Left lung (tissue), 10 donors: ENCODE measurements around the gene STXBP4. TPM values are rescaled to one million over a fixed set of nuclear protein-coding genes. Genes with fewer than 3 reads are reported as not detected.

Source experiments
- ATAC-seq: fragments of 200-7000 bp; cut with Tn5 transposase; one replicate; pipeline ENCODE4 v1.9.1; 2020; ENCODE audit warnings: moderate library complexity
- DNase-seq, 4 donors: peaks; one replicate each; pipeline ENCODE4 v3.0.0-alpha.2; 2013 to 2020
- H3K27ac ChIP-seq, 2 donors: fragments of 200-600 bp; sonication (generic) in 1 of 2; one replicate each; pipeline versions ENCODE4 v1.5.0 to v1.8.0; 2020 to 2021
- H3K27me3 ChIP-seq, 2 donors: fragments of 200-600 bp; sonication (generic) in 1 of 2; one replicate each; pipeline versions ENCODE4 v1.5.0 to v1.8.0; 2020 to 2021
- H3K36me3 ChIP-seq, 2 donors: fragments of 200-600 bp; sonication (generic) in 1 of 2; one replicate each; pipeline versions ENCODE4 v1.5.0 to v1.8.0; 2020 to 2021
- H3K4me1 ChIP-seq, 2 donors: fragments of 200-600 bp; one replicate each; pipeline ENCODE4 v1.8.0; 2021
- H3K4me3 ChIP-seq, 2 donors: fragments of 200-600 bp; sonication (generic) in 1 of 2; one replicate each; pipeline versions ENCODE4 v1.5.0 to v1.8.0; 2020 to 2021; ENCODE audit warnings: mild to moderate bottlenecking in 1 of 2
- H3K9me3 ChIP-seq, 2 donors: fragments of 200-600 bp; sonication (generic) in 1 of 2; one replicate each; pipeline versions ENCODE4 v1.5.0 to v1.8.0; 2020 to 2021
- CTCF ChIP-seq, 2 donors: fragments of 200-600 bp; sonication (generic) in 1 of 2; IDR thresholded peaks; one replicate each; pipeline versions ENCODE4 v1.5.0 to v1.8.0; 2021; ENCODE audit warnings: antibody characterized with exemption in 2 of 2
- intact Hi-C, 2 donors: fragments of 100-400 bp; cut with DNase I; formaldehyde crosslinking; loops; one replicate each; pipeline versions ENCODE4 v1.11.2 to v1.14.2; 2022
- polyA plus RNA-seq, 6 donors: library from polyadenylated mRNA; unstranded; fragments of 120-200 nt; gene quantifications; one replicate each; pipeline ENCODE4 v1.2.1, GENCODE V29; 2013; ENCODE audit not compliant: insufficient read length in 6 of 6
- total RNA-seq, 2 donors: library from RNA; stranded (reverse); fragmentation: NEBNext Ultra II Directional; extraction: Animal tissue kit (Norgen Biotek cat#: 25700); gene quantifications; one replicate each; pipeline ENCODE4 v1.2.1, GENCODE V29; 2021
- donor health status: DM: no; HTN: yes; CAD: no.
- donor health status: DM: no; HTN: no; CAD: no.

Gene STXBP4
- total and polyA plus RNA-seq, 8 donors = 12.7 to 22.0 (median 15.5) TPM

GRCh38 chr17:55212880-55213279 is 244.3 kb downstream of the STXBP4 start:
- intact Hi-C loops = no loop called here
- TF ChIP-seq CTCF (IDR thresholded peaks at IDR 0.05) = no peak
- Histone ChIP-seq H3K27ac (no peak overlapping the region), H3K4me1 (peaks cover 0 to 7% of the 10 kb centered on the region in 2 donors), H3K36me3 (no peaks in the 10 kb centered on the region), H3K4me3 (no peak overlapping the region), H3K9me3 (no peaks in the 10 kb centered on the region), H3K27me3 (no peaks in the 10 kb centered on the region)
- no peak for DNase-seq
- ATAC-seq = no peak

GRCh38 chr17:55215711-55216110 is 247.1 kb downstream of the STXBP4 start:
- Histone ChIP-seq H3K36me3 (no peaks in the 10 kb centered on the region), H3K27me3 (no peaks in the 10 kb centered on the region), H3K4me3 (no peak overlapping the region), H3K9me3 (no peaks in the 10 kb centered on the region), H3K27ac (no peak overlapping the region), H3K4me1 (peaks cover 0 to 7% of the 10 kb centered on the region in 2 donors)
- no peak for TF ChIP-seq CTCF (IDR thresholded peaks at IDR 0.05)
- peak; percentile 92 for ATAC-seq
- intact Hi-C loops = no loop called here
- DNase-seq = peak in 1 of 4 donors; percentile 55

GRCh38 chr17:55216888-55217287 is 248.3 kb downstream of the STXBP4 start:
- intact Hi-C loops = no loop called here
- Histone ChIP-seq H3K4me1 (peaks cover 0 to 7% of the 10 kb centered on the region in 2 donors), H3K4me3 (no peak overlapping the region), H3K27ac (no peak overlapping the region), H3K27me3 (no peaks in the 10 kb centered on the region), H3K9me3 (no peaks in the 10 kb centered on the region), H3K36me3 (no peaks in the 10 kb centered on the region)
- no peak for TF ChIP-seq CTCF (IDR thresholded peaks at IDR 0.05)
- ATAC-seq (peak; percentile 12), DNase-seq (no peak)

DNA sequence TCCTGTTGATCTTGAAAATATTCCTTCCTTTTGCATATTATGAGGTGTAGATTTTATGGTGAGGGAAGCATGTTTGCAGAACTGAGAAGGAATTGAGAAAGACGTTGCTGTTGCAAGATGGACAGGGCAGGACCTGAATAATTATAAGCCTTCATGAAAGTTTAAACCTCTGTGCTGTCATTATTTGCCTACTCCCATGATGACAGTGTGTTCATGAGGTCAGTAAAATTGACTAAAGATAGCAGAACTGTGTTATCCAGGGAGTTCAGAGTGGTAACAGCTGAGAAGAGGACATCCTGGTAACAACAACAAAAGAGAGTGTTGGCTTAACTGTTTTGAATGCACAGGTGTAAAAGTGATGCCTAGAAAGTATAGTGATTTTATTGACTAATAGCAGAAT is 250.9 kb downstream of the STXBP4 start:
- TF ChIP-seq CTCF (IDR thresholded peaks at IDR 0.05) = no peak
- intact Hi-C loops = no loop called here
- ATAC-seq = no peak

GRCh38 chr17:55219934-55220333 is 251.4 kb downstream of the STXBP4 start:
- Histone ChIP-seq H3K27ac (no peak overlapping the region), H3K27me3 (no peaks in the 10 kb centered on the region), H3K4me3 (no peak overlapping the region), H3K9me3 (no peaks in the 10 kb centered on the region), H3K4me1 (peaks cover 0 to 7% of the 10 kb centered on the region in 2 donors), H3K36me3 (no peaks in the 10 kb centered on the region)
- ATAC-seq (no peak), DNase-seq (no peak)
- intact Hi-C loops = no loop called here
- no peak for TF ChIP-seq CTCF (IDR thresholded peaks at IDR 0.05)

More for the DNA sequence above, 250.9 kb downstream of the STXBP4 start:
- H3K27me3 ChIP-seq = no peaks in the 10 kb centered on the region
- H3K9me3 ChIP-seq = no peaks in the 10 kb centered on the region
- no peak for DNase-seq
- no peak overlapping the region for H3K27ac ChIP-seq
- H3K36me3 ChIP-seq = no peaks in the 10 kb centered on the region
- H3K4me3 ChIP-seq = no peak overlapping the region
- peaks cover 0 to 7% of the 10 kb centered on the region in 2 donors for H3K4me1 ChIP-seq

Other genes starting within 250 kb of the STXBP4 start
- 10 to 100 TPM; 33.8 to 41.5 TPM for gene TOM1L1, start 67.9 kb upstream of the STXBP4 start, total RNA-seq
- gene TOM1L1, start 67.9 kb upstream of the STXBP4 start, polyA plus RNA-seq = 10 to 100 TPM; 42.6 to 59.4 (median 54.1) TPM
- gene COX11, start 111 bp upstream of the STXBP4 start, total RNA-seq = 10 to 100 TPM; 39.0 to 44.3 TPM
- gene COX11, start 111 bp upstream of the STXBP4 start, polyA plus RNA-seq = 10 to 100 TPM; 74.3 to 99.4 (median 89.1) TPM